Measurements from ENCODE around the gene SPHK2.

DNA sequence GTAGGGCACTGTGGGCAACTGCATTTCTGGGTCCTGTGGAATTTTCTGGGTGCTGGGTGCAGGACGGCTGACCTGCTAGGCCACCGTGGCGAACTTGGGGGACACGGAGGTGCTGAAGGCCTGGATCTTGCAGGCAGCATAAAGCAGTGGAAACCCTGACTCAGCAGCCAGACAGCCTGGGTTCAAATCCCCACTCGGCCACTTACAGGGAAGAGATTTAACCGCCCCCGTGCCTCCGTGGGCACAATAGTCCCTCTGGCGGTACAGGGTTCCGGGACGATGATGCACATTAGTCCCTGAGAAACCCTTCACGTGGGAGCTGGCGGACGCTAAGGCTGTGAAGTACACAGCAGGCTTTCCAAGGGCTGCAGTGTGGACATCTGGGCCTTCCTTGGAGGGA is 7.4 kb upstream of the SPHK2 start:
- TF ChIP-seq SUZ12 (IDR thresholded peaks at IDR 0.05; ENCODE audit: extremely low read depth, insufficient read depth, insufficient read length) (no peak), YY1 (IDR thresholded peaks at IDR 0.05; ENCODE audit: insufficient read depth, insufficient read length) (no peak)
